IPS-NIHi7 (cell line): ENCODE measurements around the gene NDUFA7.
"Not testable (repeated sequence)": the region's sequence is repeated elsewhere in the genome, so short reads cannot be mapped to it uniquely, and the experiment has no call there.

Experiments
- DNase-seq: peaks from one replicate; pipeline ENCODE4 v3.0.0; 2012; ENCODE audit warnings: mixed read lengths; ENCODE audit errors: extremely low spot score

NDUFA7 gene

GRCh38 chr19:8342316-8342683 is 21.1 kb upstream of the NDUFA7 start:
- no peak for DNase-seq

DNA sequence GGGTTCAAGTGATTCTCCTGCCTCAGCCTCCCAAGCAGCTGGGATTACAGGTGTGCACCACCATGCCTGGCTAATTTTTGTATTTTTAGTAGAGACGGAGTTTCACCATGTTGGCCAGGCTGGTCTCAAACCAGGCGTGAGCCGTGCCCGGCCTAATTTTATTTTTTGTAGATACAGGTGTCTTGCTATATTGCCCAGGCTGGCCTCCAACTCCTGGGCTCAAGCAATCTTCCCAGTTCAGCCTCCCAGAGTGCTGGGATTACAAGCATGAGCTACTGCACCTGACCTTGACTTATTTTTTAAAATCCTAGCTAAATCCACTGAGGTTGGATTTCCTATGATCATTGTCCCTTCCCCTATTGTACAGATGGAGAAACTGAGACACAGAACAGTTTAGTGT is 20.3 kb upstream of the NDUFA7 start:
- not testable (repeated sequence) for DNase-seq

GRCh38 chr19:8340341-8341096 is 19.3 kb upstream of the NDUFA7 start:
- DNase-seq: no peak

- no peak for DNase-seq
Measured at GRCh38 chr19:8338835-8339234, 17.7 kb upstream of the NDUFA7 start.

DNA sequence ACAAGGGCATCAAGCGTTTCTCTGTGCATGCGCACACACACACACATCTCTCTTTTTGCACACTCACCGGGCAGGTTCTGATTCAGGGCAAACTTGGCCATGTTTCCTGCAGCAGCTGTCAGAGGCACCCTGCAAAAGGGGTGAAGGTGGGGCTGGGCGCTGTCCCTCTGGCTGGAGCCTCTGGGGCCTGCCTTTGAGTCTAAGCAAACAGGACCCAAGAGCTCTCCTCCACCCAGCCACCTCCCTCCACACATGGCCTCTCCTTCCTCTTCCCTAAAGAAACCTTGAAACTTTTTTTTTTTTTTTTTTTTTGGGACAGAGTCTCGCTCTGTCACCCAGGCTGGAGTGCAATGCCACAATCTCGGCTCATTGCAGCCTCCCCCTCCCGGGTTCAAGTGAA is 16.6 kb upstream of the NDUFA7 start:
- DNase-seq: no peak

- DNase-seq: no peak
Measured at GRCh38 chr19:8336660-8337059, 15.5 kb upstream of the NDUFA7 start.

GRCh38 chr19:8336072-8336569 is 14.9 kb upstream of the NDUFA7 start:
- DNase-seq: no peak

DNA sequence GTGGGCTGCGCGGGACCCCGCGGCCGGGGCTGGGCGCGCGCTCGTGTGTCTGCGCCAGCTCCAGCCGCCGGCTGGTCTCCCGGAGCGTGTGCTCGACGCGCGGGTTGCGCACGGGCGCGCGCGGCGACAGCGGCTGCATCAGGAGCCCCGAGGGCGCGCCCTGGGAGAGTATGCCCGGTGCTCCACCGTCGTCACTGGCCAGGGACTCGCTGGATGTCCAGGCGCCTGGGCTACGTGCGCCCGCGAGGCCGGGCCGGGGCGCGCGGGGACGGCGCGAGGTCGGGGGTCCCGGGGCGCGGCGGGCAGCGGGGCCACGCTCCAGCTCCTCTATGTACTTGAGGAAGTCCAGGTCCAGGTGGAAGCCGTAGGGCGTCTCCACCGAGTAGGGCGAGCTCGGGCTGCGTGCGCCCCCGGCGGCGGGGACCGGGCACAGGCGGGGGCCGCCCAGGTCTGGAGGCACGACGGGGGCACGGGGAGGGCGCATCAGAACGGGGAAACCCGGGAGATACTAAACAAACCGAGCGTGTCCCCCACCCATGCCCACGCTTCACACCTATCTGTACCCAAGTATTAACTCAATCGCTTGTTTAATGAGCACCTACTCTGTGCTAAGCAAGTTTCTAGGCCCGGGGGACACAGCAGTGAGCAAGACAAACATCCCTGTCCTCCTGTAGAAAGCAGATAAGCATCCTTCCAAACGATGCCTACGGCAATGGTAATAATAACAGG is 14.3 kb upstream of the NDUFA7 start:
- no peak for DNase-seq

- peak; percentile 83 for DNase-seq
Measured at GRCh38 chr19:8334458-8335342, 13.5 kb upstream of the NDUFA7 start.

- no peak for DNase-seq
Measured at GRCh38 chr19:8333767-8334457, 12.7 kb upstream of the NDUFA7 start.

DNA sequence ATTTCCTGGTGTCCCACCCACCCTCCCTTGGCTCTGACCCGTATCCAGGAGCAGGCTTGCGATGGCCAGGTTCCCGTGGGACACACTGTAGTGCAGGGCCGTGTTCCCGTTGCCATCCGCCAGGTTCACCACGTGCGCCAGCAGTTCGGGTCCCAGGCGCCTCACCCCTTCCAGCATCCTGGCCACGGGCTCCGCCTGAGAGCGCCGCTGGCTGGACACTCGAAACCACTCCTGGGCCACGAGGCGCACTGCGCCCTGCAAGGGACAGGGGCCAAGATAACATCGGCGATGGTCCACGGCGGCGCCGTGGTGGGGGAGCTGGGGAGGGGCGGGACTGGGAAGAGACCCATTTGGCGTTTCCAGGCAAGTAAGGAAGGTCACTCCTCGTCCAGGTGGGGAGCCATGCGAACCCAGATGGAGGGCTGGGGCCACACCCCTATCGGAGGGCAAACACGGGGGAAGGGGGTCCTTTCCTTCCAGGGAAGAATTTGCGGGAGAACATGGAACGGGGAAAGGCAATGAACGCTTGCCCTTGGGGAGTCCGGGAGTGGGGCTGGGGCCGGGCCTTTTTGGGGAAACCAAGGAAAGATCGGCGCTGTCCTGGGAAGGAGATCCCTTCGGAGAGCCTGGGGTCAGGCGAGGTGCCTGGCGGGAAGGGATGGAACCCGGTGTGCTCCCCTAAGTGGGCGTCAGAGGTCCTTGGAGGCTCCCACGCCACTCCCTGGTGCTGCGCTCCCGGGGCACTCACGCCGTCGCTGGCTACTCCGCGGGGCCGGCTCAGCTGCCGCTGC is 12.0 kb upstream of the NDUFA7 start:
- DNase-seq: no peak

DNA sequence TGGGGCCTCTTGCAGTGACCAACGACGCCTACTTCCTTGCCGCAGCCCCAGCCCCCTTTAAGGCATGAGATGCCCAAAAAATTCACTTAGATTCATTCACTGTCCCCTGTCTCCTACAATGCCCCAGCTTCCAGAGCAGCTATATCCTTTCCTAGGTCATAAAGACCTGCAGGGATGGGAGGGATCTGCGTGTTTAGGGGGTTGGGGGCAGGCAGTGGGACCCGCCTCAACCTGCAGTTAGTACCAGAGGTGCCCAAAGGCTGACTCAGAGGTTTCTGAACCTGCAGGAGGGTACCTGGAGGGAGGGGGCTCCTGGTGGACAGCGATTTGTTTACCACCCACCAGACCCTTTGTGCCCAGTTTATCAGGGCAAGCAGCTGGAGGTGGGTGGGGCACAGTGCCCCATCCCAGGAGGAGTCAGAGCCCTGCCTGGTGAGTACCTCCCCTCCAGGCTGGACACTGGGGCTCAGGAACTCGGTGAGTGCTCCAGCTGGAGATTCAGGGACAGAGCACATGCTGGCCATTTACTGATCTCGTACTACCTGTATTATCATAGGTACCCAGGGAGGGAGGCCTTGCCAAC is 10.2 kb upstream of the NDUFA7 start:
- no peak for DNase-seq

DNA sequence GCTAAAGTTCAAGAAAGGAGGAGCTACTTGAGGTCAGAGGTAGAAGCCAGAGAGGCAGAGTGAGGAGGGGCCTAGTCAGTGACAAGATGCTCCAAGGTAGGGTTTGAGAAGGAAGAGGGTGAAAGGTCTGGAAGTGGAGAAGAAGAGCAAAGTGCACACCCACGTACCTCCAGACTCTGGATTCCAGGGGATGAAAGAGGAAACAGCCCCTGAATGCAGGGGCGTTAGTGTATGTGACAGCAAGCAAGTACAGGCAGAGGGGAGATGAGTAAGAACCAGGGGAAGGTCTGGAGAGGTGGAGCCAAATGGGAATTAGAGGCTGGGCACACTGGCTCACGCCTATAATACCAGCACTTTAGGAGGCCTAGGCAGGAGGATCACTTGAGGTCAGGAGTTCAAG is 8.8 kb upstream of the NDUFA7 start:
- DNase-seq: no peak

GRCh38 chr19:8325454-8325853 is 4.3 kb upstream of the NDUFA7 start:
- DNase-seq: no peak

- DNase-seq: no peak
Measured at GRCh38 chr19:8324186-8325050, 3.2 kb upstream of the NDUFA7 start.

- DNase-seq: no peak
Measured at GRCh38 chr19:8323781-8324185, 2.6 kb upstream of the NDUFA7 start.

DNA sequence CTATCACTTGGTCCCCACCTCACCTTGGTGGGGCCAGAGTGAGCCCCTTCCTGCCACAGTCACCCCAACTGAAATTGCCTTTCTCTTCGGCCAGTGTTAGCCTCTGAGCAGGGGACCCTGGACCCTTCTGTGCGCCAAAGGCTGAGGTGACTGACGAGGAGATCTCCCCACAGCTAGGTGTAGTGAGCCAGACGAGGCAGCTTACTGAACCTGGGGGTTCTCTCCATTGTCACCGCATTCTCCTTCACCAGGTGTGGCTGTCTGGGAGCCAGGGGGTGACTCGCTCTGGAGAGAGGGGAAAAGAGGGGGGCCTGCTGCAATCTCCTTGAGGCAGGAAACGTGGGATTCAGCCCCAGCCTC is 1.4 kb upstream of the NDUFA7 start:
- DNase-seq: no peak

GRCh38 chr19:8321986-8322637 is 937 bp upstream of the NDUFA7 start:
- no peak for DNase-seq

DNA sequence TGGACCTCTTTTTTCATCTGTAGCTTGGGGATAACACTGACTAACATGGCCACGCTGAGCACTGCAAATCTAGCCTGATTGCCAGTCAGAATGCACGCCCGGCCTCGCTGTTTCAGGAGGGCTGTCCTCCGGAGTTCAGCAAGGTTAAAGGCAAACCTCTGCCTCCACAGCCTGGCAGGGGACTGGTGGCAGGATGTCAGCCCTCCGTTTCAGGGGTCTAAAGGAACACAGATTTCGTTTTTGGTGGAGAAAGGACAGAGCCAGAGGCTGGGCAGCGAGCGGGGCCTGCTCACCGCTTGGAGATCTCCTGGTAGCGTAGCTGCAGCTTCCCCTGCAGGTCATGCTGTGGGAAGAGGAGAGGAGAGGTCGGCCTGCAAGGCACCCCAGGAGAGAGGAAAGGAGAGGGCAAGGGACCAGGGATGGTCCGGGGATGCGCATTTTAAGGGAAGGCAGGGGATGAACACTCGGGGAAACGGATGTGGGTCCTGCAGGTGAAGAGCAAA is 560 bp downstream of the NDUFA7 start:
- no peak for DNase-seq
